Measurements from ENCODE around the gene POLQ. TPM values are rescaled to one million over a fixed set of nuclear protein-coding genes. Genes with fewer than 3 reads are reported as not detected.
"Not testable (repeated sequence)": the region's sequence is repeated elsewhere in the genome, so short reads cannot be mapped to it uniquely, and the experiment has no call there.

POLQ gene
- total RNA-seq, 1 donor from 2014 or later, result 1.4 TPM

GRCh38 chr3:121467085-121467484 lies 78.7 kb downstream of the POLQ start:
- no peak for TF ChIP-seq CTCF (IDR thresholded peaks at IDR 0.05)
- ChIA-PET CTCF (no interaction called here), POLR2A (no interaction called here)
- Mint-ChIP-seq H3K4me3 (no peak overlapping the region), H3K27me3 (no peaks in the 10 kb centered on the region), H3K9me3 (peaks cover 2% of the 10 kb centered on the region), H3K27ac (no peak overlapping the region), H3K36me3 (ENCODE audit: low read depth) (peaks cover 2% of the 10 kb centered on the region), H3K4me1 (no peaks in the 10 kb centered on the region)
- intact Hi-C loops (cut with micrococcal nuclease), result no loop called here
- DNase-seq (no peak), ATAC-seq (ENCODE audit: low read depth) (no peak)

- intact Hi-C loops (cut with micrococcal nuclease), result no loop called here
- ATAC-seq (ENCODE audit: low read depth) (no peak), DNase-seq (no peak)
- Mint-ChIP-seq H3K27me3 (no peaks in the 10 kb centered on the region), H3K36me3 (ENCODE audit: low read depth) (peaks cover 2% of the 10 kb centered on the region), H3K27ac (no peak overlapping the region), H3K4me1 (no peaks in the 10 kb centered on the region), H3K4me3 (no peak overlapping the region), H3K9me3 (peaks cover 2% of the 10 kb centered on the region)
- TF ChIP-seq CTCF (IDR thresholded peaks at IDR 0.05), result no peak
- ChIA-PET CTCF (no interaction called here), POLR2A (no interaction called here)
Measured at GRCh38 chr3:121463745-121464144, 82.0 kb downstream of the POLQ start.

GRCh38 chr3:121462565-121462964 lies 83.2 kb downstream of the POLQ start:
- no peaks in the 10 kb centered on the region for H3K4me1 Mint-ChIP-seq
- intact Hi-C loops (cut with micrococcal nuclease), result no loop called here
- TF ChIP-seq CTCF (IDR thresholded peaks at IDR 0.05), result no peak
- H3K36me3 Mint-ChIP-seq (ENCODE audit: low read depth), result peaks cover 2% of the 10 kb centered on the region
- no peak overlapping the region for H3K27ac Mint-ChIP-seq
- peaks cover 2% of the 10 kb centered on the region for H3K9me3 Mint-ChIP-seq
- DNase-seq, result no peak
- ChIA-PET CTCF (no interaction called here), POLR2A (no interaction called here)
- no peak for ATAC-seq (ENCODE audit: low read depth)
- no peaks in the 10 kb centered on the region for H3K27me3 Mint-ChIP-seq
- no peak overlapping the region for H3K4me3 Mint-ChIP-seq

- CTCF ChIA-PET; ATAC-seq (ENCODE audit: low read depth); H3K27ac Mint-ChIP-seq; H3K9me3 Mint-ChIP-seq; intact Hi-C loops (cut with micrococcal nuclease); H3K27me3 Mint-ChIP-seq; POLR2A ChIA-PET; H3K36me3 Mint-ChIP-seq (ENCODE audit: low read depth); H3K4me3 Mint-ChIP-seq; DNase-seq; H3K4me1 Mint-ChIP-seq: not testable (repeated sequence)
Measured at GRCh38 chr3:121451752-121452151, 94.0 kb downstream of the POLQ start.

- ATAC-seq (ENCODE audit: low read depth), result no peak
- intact Hi-C loops (cut with micrococcal nuclease), result no loop called here
- no peak overlapping the region for H3K4me3 Mint-ChIP-seq
- no peaks in the 10 kb centered on the region for H3K4me1 Mint-ChIP-seq
- no peaks in the 10 kb centered on the region for H3K27me3 Mint-ChIP-seq
- DNase-seq, result no peak
- TF ChIP-seq CTCF (IDR thresholded peaks at IDR 0.05), result no peak
- CTCF ChIA-PET, result no interaction called here
- no peaks in the 10 kb centered on the region for H3K36me3 Mint-ChIP-seq (ENCODE audit: low read depth)
- H3K27ac Mint-ChIP-seq, result no peak overlapping the region
- H3K9me3 Mint-ChIP-seq, result no peaks in the 10 kb centered on the region
- POLR2A ChIA-PET, result no interaction called here
Measured at GRCh38 chr3:121443456-121443855, 102.3 kb downstream of the POLQ start.

- CTCF ChIA-PET, result no interaction called here
Measured at GRCh38 chr3:121436641-121437040, 109.1 kb downstream of the POLQ start.

More at GRCh38 chr3:121436641-121437040, 109.1 kb downstream of the POLQ start:
- no peaks in the 10 kb centered on the region for H3K9me3 Mint-ChIP-seq
- H3K36me3 Mint-ChIP-seq (ENCODE audit: low read depth), result no peaks in the 10 kb centered on the region
- DNase-seq (no peak), ATAC-seq (ENCODE audit: low read depth) (no peak)
- H3K27ac Mint-ChIP-seq, result no peak overlapping the region
- POLR2A ChIA-PET, result no interaction called here
- no peak for TF ChIP-seq CTCF (IDR thresholded peaks at IDR 0.05)
- H3K4me1 Mint-ChIP-seq, result peaks cover 12% of the 10 kb centered on the region
- intact Hi-C loops (cut with micrococcal nuclease), result no loop called here
- H3K27me3 Mint-ChIP-seq, result no peaks in the 10 kb centered on the region
- no peak overlapping the region for H3K4me3 Mint-ChIP-seq

All from activated B cell treated with CpG ODN at 0.5 μM for 24 hours (primary cell).